ENCODE measurements around the gene DDAH1.
A peak's percentile ranks its signal among the peaks of the same experiment; 100 is the strongest.
"Not testable (repeated sequence)": the region's sequence is repeated elsewhere in the genome, so short reads cannot be mapped to it uniquely, and the experiment has no call there.

DDAH1 gene

GRCh38 chr1:85465099-85465785 lies at the start of gene DDAH1:
Gene DDAH1 (minus strand): TSS chr1:85465159. CDS start chr1:85465045, 114 bp downstream.
- no peak for DNase-seq (ENCODE audit: low read depth, low spot score)
- H3K4me3 ChIP-seq (ENCODE audit: low read depth, low read length) = peak within 1 kb of the TSS; percentile 66
- ChIA-PET POLR2A (interaction anchor here (0.7 to 3.0 kb wide), 8 partner anchors 12 to 147 kb away, joined by 3 to 14 read pairs (median 5); partner anchors contain the start of gene CCN1), CTCF (interaction anchor here (0.9 to 2.6 kb wide), 3 partner anchors 27 to 228 kb away, joined by 4 to 17 read pairs (median 4); no protein-coding TSS in a partner anchor)
- no peak for TF ChIP-seq CTCF (IDR thresholded peaks at IDR 0.05; ENCODE audit: insufficient read depth, low read length, missing control alignments)

- DNase-seq (ENCODE audit: low read depth, low spot score); CTCF ChIA-PET; POLR2A ChIA-PET; H3K4me3 ChIP-seq (ENCODE audit: low read depth, low read length): not testable (repeated sequence)
Observed at GRCh38 chr1:85513998-85514397, 49.0 kb upstream of the DDAH1 start.

GRCh38 chr1:85504417-85504816 lies 39.5 kb upstream of the DDAH1 start:
- POLR2A ChIA-PET = interaction anchor here (0.6 kb wide), 1 partner anchor 8 kb away, joined by 5 read pairs; no protein-coding TSS in a partner anchor
- no peak overlapping the region for H3K4me3 ChIP-seq (ENCODE audit: low read depth, low read length)
- TF ChIP-seq CTCF (IDR thresholded peaks at IDR 0.05; ENCODE audit: insufficient read depth, low read length, missing control alignments) = no peak
- CTCF ChIA-PET = no interaction called here
- DNase-seq (ENCODE audit: low read depth, low spot score) = no peak

- DNase-seq (ENCODE audit: low read depth, low spot score) = no peak
- ChIA-PET CTCF (interaction anchor here (0.7 to 1.3 kb wide), 3 partner anchors 11 to 194 kb away, joined by 3 to 6 read pairs (median 3); no protein-coding TSS in a partner anchor), POLR2A (interaction anchor here (1.3 kb wide), 1 partner anchor 79 kb away, joined by 5 read pairs; no protein-coding TSS in a partner anchor)
- TF ChIP-seq CTCF (IDR thresholded peaks at IDR 0.05; ENCODE audit: insufficient read depth, low read length, missing control alignments) = peak; percentile 34
- no peak overlapping the region for H3K4me3 ChIP-seq (ENCODE audit: low read depth, low read length)
Observed at GRCh38 chr1:85502625-85503083, 37.7 kb upstream of the DDAH1 start.

- DNase-seq (ENCODE audit: low read depth, low spot score) = no peak
- ChIA-PET POLR2A (interaction anchor here (1.3 kb wide), 1 partner anchor 79 kb away, joined by 5 read pairs; no protein-coding TSS in a partner anchor), CTCF (interaction anchor here (1.0 to 1.3 kb wide), 2 partner anchors 11 to 194 kb away, joined by 3 to 6 read pairs; no protein-coding TSS in a partner anchor)
- H3K4me3 ChIP-seq (ENCODE audit: low read depth, low read length) = no peak overlapping the region
- no peak for TF ChIP-seq CTCF (IDR thresholded peaks at IDR 0.05; ENCODE audit: insufficient read depth, low read length, missing control alignments)
Observed at GRCh38 chr1:85502171-85502570, 37.2 kb upstream of the DDAH1 start.

- TF ChIP-seq CTCF (IDR thresholded peaks at IDR 0.05; ENCODE audit: insufficient read depth, low read length, missing control alignments) = no peak
- POLR2A ChIA-PET = interaction anchor here (1.3 kb wide), 1 partner anchor 80 kb away, joined by 5 read pairs; no protein-coding TSS in a partner anchor
- CTCF ChIA-PET = interaction anchor here (1.2 to 2.1 kb wide), 3 partner anchors 14 to 193 kb away, joined by 3 to 7 read pairs (median 6); no protein-coding TSS in a partner anchor
- no peak overlapping the region for H3K4me3 ChIP-seq (ENCODE audit: low read depth, low read length)
- DNase-seq (ENCODE audit: low read depth, low spot score) = no peak
Observed at GRCh38 chr1:85501355-85501898, 36.5 kb upstream of the DDAH1 start.
